Measurements from ENCODE around the gene PLXDC1. TPM values are rescaled to one million over a fixed set of nuclear protein-coding genes. Genes with fewer than 3 reads are reported as not detected.

PLXDC1 gene
- total and polyA plus RNA-seq, 2 of the 13 experiments (the other 11 are each of a cell fraction or from before 2014, with no cell fraction given): not detected

GRCh38 chr17:39200070-39200879 lies 48.8 kb upstream of the PLXDC1 start, which contains the start of gene RPL19 (continued):
- TF ChIP-seq ZNF781 (CRISPR knock-in tag; IDR thresholded peaks at IDR 0.05; ENCODE audit: borderline replicate concordance, not compliant biosample characterization) (peak; percentile 73), ARNTL (CRISPR knock-in tag; IDR thresholded peaks at IDR 0.05) (peak; percentile 33; the same call in 1 of the 2 replicates), ZNF235 (CRISPR knock-in tag; IDR thresholded peaks at IDR 0.05; ENCODE audit: borderline replicate concordance) (0 out of 2 replicates have a peak, but pooled peaks have one; percentile 30), TP53 (CRISPR knock-in tag; conservative IDR thresholded peaks at IDR 0.05) (no peak; the same call in none of the 2 replicates), KLF15 (CRISPR knock-in tag; IDR thresholded peaks at IDR 0.05; ENCODE audit: borderline replicate concordance) (peak; percentile 80; the same call in 1 of the 2 replicates), ZNF740 (CRISPR knock-in tag; IDR thresholded peaks at IDR 0.05) (peak; percentile 94), SALL2 (CRISPR knock-in tag; IDR thresholded peaks at IDR 0.05) (peak; percentile 88), ZNF143 (CRISPR knock-in tag; IDR thresholded peaks at IDR 0.05) (peak; percentile 36; the same call in 1 of the 2 replicates), SMAD9 (CRISPR knock-in tag; IDR thresholded peaks at IDR 0.05) (no peak), PAWR (CRISPR knock-in tag; IDR thresholded peaks at IDR 0.05; ENCODE audit: borderline replicate concordance) (no peak), CTCF (CRISPR knock-in tag; IDR thresholded peaks at IDR 0.05) (no peak), ZSCAN29 (CRISPR knock-in tag; conservative IDR thresholded peaks at IDR 0.05) (no peak), CBX5 (CRISPR knock-in tag; IDR thresholded peaks at IDR 0.05; ENCODE audit: borderline replicate concordance) (peak; percentile 64; the same call in 1 of the 2 replicates), MEIS2 (CRISPR knock-in tag; IDR thresholded peaks at IDR 0.05) (no peak; the same call in 1 of the 2 replicates), ZBED4 (CRISPR knock-in tag; IDR thresholded peaks at IDR 0.05; ENCODE audit: borderline replicate concordance) (no peak), ZNF672 (CRISPR knock-in tag; IDR thresholded peaks at IDR 0.05) (no peak), ZFX (CRISPR knock-in tag; IDR thresholded peaks at IDR 0.05; ENCODE audit: low read depth) (peak; percentile 98), TIGD3 (CRISPR knock-in tag; IDR thresholded peaks at IDR 0.05; ENCODE audit: borderline replicate concordance) (no peak)
- TF ChIP-seq, protein P1, sequence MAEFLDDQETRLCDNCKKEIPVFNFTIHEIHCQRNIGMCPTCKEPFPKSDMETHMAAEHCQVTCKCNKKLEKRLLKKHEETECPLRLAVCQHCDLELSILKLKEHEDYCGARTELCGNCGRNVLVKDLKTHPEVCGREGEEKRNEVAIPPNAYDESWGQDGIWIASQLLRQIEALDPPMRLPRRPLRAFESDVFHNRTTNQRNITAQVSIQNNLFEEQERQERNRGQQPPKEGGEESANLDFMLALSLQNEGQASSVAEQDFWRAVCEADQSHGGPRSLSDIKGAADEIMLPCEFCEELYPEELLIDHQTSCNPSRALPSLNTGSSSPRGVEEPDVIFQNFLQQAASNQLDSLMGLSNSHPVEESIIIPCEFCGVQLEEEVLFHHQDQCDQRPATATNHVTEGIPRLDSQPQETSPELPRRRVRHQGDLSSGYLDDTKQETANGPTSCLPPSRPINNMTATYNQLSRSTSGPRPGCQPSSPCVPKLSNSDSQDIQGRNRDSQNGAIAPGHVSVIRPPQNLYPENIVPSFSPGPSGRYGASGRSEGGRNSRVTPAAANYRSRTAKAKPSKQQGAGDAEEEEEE (CRISPR knock-in tag; IDR thresholded peaks at IDR 0.05; ENCODE audit: borderline replicate concordance): no peak
